ACC112 (cell line): ENCODE results near the gene NT5C1A.

Source experiments
- H2AFZ ChIP-seq: fragments of 200-600 bp; sonication (generic); one replicate; pipeline ENCODE4 v1.6.0; 2017; ENCODE audit warnings: antibody characterized with exemption, low read length; ENCODE audit not compliant: unreplicated experiment
- H3K27ac ChIP-seq: fragments of 200-600 bp; sonication (generic); 2 replicates; pipeline ENCODE4 v1.5.1; 2014; ENCODE audit warnings: low read depth, mild to moderate bottlenecking, antibody characterized with exemption, low read length, moderate library complexity
- H3K27me3 ChIP-seq: fragments of 200-600 bp; sonication (generic); 2 replicates; pipeline ENCODE4 v1.6.1; 2014; ENCODE audit warnings: mild to moderate bottlenecking, antibody characterized with exemption, low read length, moderate library complexity, mixed read lengths; ENCODE audit not compliant: insufficient read depth
- H3K36me3 ChIP-seq: fragments of 200-600 bp; sonication (generic); 2 replicates; pipeline ENCODE4 v1.6.1; 2016; ENCODE audit warnings: mild to moderate bottlenecking, antibody characterized with exemption, low read length, moderate library complexity, mixed read lengths; ENCODE audit not compliant: insufficient read depth
- H3K4me1 ChIP-seq: fragments of 200-600 bp; sonication (generic); one replicate; pipeline ENCODE4 v1.6.1; 2016; ENCODE audit warnings: low read length, mixed read lengths; ENCODE audit not compliant: insufficient read depth, unreplicated experiment, control insufficient read depth
- H3K4me3 ChIP-seq: fragments of 200-600 bp; sonication (generic); 2 replicates; pipeline ENCODE4 v1.5.1; 2014; ENCODE audit warnings: mild to moderate bottlenecking, low read depth, low read length
- H3K79me2 ChIP-seq: fragments of 200-600 bp; sonication (generic); one replicate; pipeline ENCODE4 v1.6.0; 2016; ENCODE audit warnings: low read length; ENCODE audit not compliant: control insufficient read depth, unreplicated experiment, insufficient read depth

NT5C1A gene

DNA sequence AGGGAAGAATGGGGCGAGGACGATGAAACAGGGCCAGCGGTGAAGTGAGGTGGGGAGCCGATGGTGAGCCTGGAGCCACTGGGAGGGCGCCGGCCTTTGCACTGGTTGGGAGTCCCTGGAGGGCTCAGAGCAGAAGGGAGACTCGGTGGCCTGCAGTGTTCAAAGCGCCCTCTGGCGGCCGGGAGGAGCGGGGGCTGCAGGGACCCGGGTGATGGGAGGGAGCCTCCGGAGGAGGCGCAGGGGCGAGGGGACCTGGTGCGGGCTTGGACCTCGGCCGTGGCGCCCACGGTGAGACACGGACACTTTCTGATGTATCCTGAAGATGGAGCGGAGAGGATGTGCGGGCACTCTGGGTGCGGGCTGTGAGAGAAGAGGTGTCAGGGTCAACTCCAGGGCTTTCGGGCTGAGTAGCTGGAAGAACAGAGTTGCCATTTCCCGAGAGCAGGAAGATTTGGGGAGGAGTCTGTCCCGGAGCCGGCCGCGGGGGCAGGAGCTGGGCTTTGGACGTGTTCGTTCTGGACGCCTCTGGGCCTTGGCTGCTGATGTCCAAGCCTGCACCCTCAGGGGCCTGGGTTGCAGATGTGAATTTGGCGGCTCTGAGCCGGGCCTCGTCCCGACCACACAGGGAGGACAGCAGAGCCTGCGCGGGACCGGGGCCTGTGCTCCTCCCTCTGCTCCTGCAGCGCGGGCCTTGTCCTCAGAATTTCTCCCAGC lies 62.1 kb downstream of the NT5C1A start:
- no peak overlapping the region for H3K27ac ChIP-seq
- H3K4me1 ChIP-seq, result peaks cover 5% of the 10 kb centered on the region
- no peak overlapping the region for H3K4me3 ChIP-seq
- H2AFZ ChIP-seq, result no peak overlapping the region
- no peaks in the 10 kb centered on the region for H3K79me2 ChIP-seq
- no peaks in the 10 kb centered on the region for H3K36me3 ChIP-seq
- no peaks in the 10 kb centered on the region for H3K27me3 ChIP-seq
